ENCODE data around the gene FOXO1. TPM values are rescaled to one million over a fixed set of nuclear protein-coding genes. Genes with fewer than 3 reads are reported as not detected.

The FOXO1 gene
- total RNA-seq, 2 donors from 2014 or later: 41.7 to 60.9 TPM

GRCh38 chr13:40626977-40627376 is 39.5 kb downstream of the FOXO1 start:
- DNase-seq (ENCODE audit: low spot score) (no peak), ATAC-seq (ENCODE audit: insufficient number of reproducible peaks, low FRiP score, low read depth) (no peak)
- Histone ChIP-seq H3K4me3 (no peak overlapping the region), H3K27me3 (replicated peaks; ENCODE audit: insufficient read depth) (no peaks in the 10 kb centered on the region), H3K9me3 (no peaks in the 10 kb centered on the region), H3K27ac (no peak overlapping the region), H3K4me1 (ENCODE audit: control insufficient read depth in 1 of 2, low read depth in 2 of 2) (peaks cover 31 to 47% of the 10 kb centered on the region in 2 donors), H3K36me3 (no peaks in the 10 kb centered on the region)
- TF ChIP-seq CTCF (IDR thresholded peaks at IDR 0.05): no peak

GRCh38 chr13:40626561-40626960 is 39.9 kb downstream of the FOXO1 start:
- H3K27ac ChIP-seq: no peak overlapping the region
- ATAC-seq (ENCODE audit: insufficient number of reproducible peaks, low FRiP score, low read depth) (no peak), DNase-seq (ENCODE audit: low spot score) (no peak)
- no peaks in the 10 kb centered on the region for H3K9me3 ChIP-seq
- H3K4me3 ChIP-seq: no peak overlapping the region
- no peaks in the 10 kb centered on the region for H3K36me3 ChIP-seq
- peaks cover 31 to 47% of the 10 kb centered on the region in 2 donors for H3K4me1 ChIP-seq (ENCODE audit: control insufficient read depth in 1 of 2, low read depth in 2 of 2)
- H3K27me3 ChIP-seq (replicated peaks; ENCODE audit: insufficient read depth): no peaks in the 10 kb centered on the region
- no peak for TF ChIP-seq CTCF (IDR thresholded peaks at IDR 0.05)

GRCh38 chr13:40624986-40625385 is 41.5 kb downstream of the FOXO1 start:
- H3K27ac ChIP-seq: no peak overlapping the region
- no peak for ATAC-seq (ENCODE audit: insufficient number of reproducible peaks, low FRiP score, low read depth)
- TF ChIP-seq CTCF (IDR thresholded peaks at IDR 0.05): no peak

GRCh38 chr13:40624383-40624782 is 42.1 kb downstream of the FOXO1 start:
- Histone ChIP-seq H3K4me1 (ENCODE audit: control insufficient read depth in 1 of 2, low read depth in 2 of 2) (peaks cover 23 to 47% of the 10 kb centered on the region in 2 donors), H3K27ac (no peak overlapping the region), H3K36me3 (no peaks in the 10 kb centered on the region), H3K4me3 (no peak overlapping the region), H3K27me3 (replicated peaks; ENCODE audit: insufficient read depth) (no peaks in the 10 kb centered on the region), H3K9me3 (no peaks in the 10 kb centered on the region)
- DNase-seq (ENCODE audit: low spot score) (no peak), ATAC-seq (ENCODE audit: insufficient number of reproducible peaks, low FRiP score, low read depth) (no peak)
- no peak for TF ChIP-seq CTCF (IDR thresholded peaks at IDR 0.05)

More at GRCh38 chr13:40624986-40625385, 41.5 kb downstream of the FOXO1 start:
- DNase-seq (ENCODE audit: low spot score): no peak
- H3K4me1 ChIP-seq (ENCODE audit: control insufficient read depth in 1 of 2, low read depth in 2 of 2): peaks cover 23 to 47% of the 10 kb centered on the region in 2 donors
- no peaks in the 10 kb centered on the region for H3K9me3 ChIP-seq
- no peaks in the 10 kb centered on the region for H3K36me3 ChIP-seq
- H3K4me3 ChIP-seq: no peak overlapping the region
- H3K27me3 ChIP-seq (replicated peaks; ENCODE audit: insufficient read depth): no peaks in the 10 kb centered on the region

GRCh38 chr13:40622761-40623160 is 43.7 kb downstream of the FOXO1 start:
- Histone ChIP-seq H3K4me3 (no peak overlapping the region), H3K27ac (no peak overlapping the region), H3K27me3 (replicated peaks; ENCODE audit: insufficient read depth) (no peaks in the 10 kb centered on the region), H3K36me3 (no peaks in the 10 kb centered on the region), H3K9me3 (no peaks in the 10 kb centered on the region), H3K4me1 (ENCODE audit: control insufficient read depth in 1 of 2, low read depth in 2 of 2) (peaks cover 25 to 46% of the 10 kb centered on the region in 2 donors)
- ATAC-seq (ENCODE audit: insufficient number of reproducible peaks, low FRiP score, low read depth): no peak
- no peak for TF ChIP-seq CTCF (IDR thresholded peaks at IDR 0.05)
- no peak for DNase-seq (ENCODE audit: low spot score)

Measured in thoracic aorta (tissue), 2 donors.